HG03025 (cell line): Measurements from ENCODE around the gene GNAZ.

Experiments
- ATAC-seq: cut with Tn5 transposase; IDR thresholded peaks from one replicate; pipeline ENCODE4 v1.9.1; 2021; ENCODE audit warnings: mild to moderate bottlenecking, moderate library complexity; ENCODE audit not compliant: unreplicated experiment, low FRiP score

GNAZ gene

GRCh38 chr22:23090457-23090835 lies 20.1 kb downstream of the GNAZ start:
- ATAC-seq, result no peak

GRCh38 chr22:23091760-23092159 lies 21.4 kb downstream of the GNAZ start:
- no peak for ATAC-seq

GRCh38 chr22:23092217-23092955 lies 22.1 kb downstream of the GNAZ start:
- ATAC-seq, result no peak

DNA sequence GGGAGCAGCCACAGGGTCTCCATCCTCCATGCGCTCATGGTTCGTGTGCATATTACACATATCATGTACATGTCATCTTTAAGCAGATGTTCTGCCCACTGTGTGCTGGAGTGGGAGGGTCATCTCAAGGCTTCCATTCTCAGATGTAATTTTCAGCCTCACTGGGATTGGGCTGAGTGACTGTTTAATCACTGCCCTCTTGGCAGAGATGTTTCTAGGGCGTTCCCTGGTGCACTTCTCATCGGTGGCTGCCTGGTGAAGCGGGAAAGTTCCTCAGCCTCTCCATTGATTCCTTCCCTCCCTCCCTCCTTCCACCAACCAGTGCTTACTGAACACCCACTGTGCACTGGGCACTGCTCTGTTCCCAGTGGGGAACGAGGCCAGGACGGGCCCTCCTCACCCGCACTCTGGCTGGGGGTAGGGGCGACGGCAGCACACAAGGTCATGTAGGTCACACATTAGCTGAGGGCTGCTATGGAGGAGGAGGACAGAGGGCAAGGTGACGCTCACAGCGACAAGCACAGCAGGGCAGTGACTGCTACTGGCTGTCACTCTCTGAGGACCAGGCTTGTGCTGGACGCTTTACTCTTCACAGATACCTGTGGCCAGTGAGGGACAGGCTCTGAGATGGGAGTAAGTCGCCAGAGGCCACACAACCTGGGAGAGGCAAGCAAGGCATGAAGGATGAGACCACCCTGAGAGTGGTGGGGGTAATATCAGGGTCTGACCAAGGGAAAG lies 22.9 kb downstream of the GNAZ start:
- no peak for ATAC-seq

GRCh38 chr22:23094260-23094659 lies 23.9 kb downstream of the GNAZ start:
- ATAC-seq, result no peak

DNA sequence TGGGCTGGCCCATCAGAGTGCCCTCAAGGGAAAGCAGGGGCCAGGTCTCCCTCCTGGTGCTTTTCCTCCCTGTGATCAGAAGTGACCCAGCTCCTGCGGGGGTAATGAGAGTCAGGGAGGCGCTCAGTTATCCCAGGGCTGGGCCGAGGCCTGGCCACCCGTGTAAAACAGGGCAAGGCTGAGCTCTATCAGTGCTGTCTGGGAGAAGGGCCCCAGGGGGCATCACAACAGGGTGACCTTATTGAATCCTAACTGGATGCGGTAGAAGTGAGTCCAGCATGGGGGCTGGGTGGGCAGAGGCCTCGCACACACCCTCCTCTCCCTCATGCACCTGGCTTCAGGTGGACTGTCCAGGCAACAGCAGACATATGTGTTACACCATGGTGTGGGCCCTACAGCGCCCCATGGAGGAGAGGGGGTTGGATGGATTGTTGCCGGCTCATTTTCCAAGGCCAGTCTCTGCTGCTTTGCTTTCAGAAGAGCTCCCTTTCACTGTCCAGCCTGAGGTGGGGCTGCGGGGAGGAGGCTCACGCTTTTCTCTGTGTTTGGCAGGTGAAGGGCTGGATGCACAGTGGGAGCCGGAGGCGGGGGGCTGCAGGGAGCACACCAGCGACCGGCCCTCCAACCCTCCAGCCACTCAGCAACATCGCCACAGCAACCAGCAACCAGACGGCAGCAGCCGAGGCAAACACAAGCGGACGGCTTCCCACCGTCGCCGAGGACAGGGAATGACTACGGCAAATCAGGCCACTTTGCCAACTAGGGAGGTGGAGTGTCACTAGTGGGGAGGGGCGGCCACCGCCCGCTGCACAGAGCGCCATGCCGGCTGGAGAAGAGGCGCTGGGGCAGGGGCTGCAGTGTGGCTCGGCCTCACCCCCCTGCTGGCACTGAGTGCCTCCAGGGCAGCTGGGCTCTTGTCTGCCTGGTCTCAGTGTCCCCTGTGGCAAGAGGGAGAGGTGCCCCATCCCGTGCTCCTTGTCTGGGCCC lies 24.7 kb downstream of the GNAZ start:
- no peak for ATAC-seq

- ATAC-seq, result no peak
Measured at GRCh38 chr22:23095733-23096342, 25.5 kb downstream of the GNAZ start.

DNA sequence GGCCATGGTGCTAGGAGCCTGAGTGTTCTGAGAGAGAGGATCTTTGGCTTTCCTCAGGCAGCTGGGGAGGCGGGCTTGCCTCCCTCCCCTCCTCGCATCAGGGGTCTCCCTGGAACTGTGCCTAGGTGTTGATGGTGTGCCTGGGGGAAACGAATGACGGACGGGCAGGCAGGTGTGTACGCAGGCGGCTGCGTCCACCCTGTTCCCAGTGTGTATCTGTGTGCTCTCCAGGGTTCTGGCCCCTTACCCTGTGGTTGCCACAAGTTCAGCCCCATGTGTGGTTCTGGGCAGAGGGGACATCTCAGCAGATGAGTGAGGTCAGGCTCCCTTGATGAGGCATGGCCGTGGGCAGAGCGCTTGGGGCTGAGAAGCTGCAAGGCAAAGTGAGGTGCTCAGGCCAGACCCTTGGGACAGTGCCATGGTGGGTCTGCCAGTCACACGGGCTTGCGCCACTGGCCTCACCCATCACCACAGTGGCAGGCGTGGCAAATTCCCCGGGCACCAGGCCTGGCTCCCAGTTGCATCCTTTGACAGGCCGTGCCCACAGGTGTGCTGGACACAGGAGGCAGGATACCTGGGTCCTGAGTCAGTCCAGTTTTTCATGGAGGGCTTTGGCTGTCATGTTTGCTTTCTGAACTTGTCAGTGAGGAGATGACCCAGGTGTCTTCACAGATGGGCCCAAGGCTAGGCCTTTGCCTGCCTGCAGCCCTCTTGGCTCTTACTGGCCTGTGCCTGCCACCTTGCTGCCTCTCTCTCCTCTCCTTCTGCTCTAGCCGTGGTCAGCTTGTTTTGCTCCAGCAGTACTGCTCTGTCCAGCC lies 27.3 kb downstream of the GNAZ start:
- ATAC-seq, result no peak

- no peak for ATAC-seq
Measured at GRCh38 chr22:23098230-23098705, 27.9 kb downstream of the GNAZ start.

DNA sequence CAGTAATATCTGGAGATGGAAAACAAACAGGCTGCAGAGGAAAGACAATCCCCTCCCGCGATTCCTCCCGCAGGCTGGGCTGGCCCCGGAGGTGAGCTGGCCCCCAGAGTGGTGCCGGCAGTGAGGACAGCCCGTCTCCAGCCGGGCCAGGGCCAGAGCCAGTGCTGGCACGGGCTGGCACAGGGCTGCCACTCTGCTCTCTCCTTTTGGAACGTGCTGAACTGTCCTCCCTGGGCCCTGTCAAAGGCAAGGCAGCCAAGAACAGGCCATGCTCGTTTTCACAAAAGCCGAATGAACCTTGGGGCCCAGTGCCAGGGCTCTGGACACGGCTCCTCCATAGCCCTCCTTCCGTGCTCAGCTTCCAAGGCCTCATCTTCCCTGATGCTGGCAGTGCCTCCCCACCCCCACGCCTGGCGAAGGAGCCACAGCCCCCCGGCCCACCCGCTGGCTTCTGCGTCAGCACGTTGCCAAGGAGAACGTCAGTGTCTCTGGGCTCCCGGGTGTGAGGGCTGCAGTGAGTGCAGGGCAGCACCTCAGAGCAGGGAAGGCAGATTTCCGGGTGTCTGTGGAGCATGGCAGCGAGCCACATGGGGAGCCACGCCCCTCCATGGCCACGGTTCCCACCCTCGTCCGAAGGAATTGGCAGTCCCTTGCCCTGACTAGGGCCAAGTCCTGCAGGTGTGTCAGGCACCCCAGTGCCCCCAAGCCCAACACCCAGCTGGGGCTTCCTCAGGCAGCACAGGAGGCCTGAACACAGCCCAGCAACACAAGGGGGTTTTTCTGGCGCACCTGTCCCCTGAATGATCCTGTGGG lies 28.6 kb downstream of the GNAZ start:
- ATAC-seq, result no peak

GRCh38 chr22:23099531-23099804 lies 29.1 kb downstream of the GNAZ start:
- no peak for ATAC-seq

DNA sequence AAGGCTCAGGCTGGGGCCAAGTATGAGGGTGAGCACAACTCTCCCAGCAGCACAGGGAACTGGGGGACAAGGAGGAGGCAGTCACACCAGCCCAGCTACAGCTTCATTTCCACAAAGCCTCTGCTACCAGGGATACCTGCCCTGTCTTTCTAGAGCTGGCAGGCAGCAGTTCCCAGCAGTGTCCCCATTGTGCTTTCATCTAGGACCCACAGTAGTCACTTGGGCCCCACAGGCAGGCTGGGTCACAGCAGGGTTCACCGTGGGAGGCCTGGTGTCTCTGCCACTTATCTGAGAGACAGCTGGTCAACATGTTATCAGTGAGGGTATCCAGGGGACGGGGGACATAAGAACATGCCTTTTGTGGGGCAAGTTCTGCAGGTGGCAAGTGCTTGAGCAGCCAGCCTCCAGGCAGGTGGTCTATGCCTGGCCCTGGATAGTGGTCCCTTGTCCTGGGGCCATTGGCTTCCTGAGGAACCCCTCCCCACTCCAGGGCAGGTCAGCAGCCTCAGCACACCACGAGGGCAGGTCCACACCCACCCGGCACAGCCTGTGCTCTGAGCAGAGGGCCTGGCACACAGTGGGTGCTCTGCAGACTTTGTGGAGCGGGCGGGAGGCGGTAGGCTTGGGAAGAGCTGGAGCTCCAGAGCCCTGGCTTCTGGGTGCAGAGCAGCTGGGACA lies 29.9 kb downstream of the GNAZ start:
- ATAC-seq, result no peak

GRCh38 chr22:23101524-23101923 lies 31.2 kb downstream of the GNAZ start:
- ATAC-seq, result no peak

GRCh38 chr22:23102002-23102655 lies 31.8 kb downstream of the GNAZ start:
- ATAC-seq, result no peak

GRCh38 chr22:23102776-23103175 lies 32.5 kb downstream of the GNAZ start:
- no peak for ATAC-seq

DNA sequence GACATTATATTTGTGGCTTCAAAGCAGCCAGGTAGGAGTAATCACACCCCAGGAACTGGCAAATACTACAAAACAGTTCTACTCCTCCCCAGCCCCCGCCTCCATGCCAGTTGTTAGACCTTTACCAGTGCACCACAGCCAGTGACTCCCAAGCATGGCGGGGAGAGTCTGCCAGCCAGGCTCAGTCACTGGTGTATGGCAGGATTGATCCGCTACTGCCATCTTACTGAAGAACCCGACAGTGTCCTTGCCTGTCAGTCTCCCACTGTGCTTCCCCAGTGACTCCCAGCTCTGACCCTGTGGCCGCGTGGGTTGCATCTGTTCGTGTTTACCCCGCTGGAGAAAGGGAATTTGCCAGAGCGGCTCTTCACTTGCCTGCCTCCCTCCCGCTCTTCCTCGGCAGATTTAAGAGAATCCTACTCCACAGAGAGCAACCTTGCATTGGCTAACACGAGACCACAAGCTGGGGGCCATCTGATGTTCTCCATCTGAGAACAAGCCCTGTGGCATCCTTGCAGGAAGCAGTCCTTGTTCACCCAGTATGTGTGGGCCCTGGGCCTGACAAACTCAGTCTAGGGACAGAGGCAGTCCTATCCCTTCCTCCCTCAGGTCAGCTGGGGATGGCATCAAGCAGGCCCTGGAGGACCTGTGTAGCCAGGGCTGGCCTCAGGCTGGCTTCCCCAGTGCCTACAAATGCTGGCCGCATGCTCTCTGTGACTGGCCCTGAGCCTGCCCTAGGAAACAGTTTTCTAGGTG lies 33.1 kb downstream of the GNAZ start:
- ATAC-seq, result no peak
